Measurements from ENCODE around the gene CELF6.

Gene CELF6

GRCh38 chr15:72319985-72320671 is at the start of gene CELF6:
TSS of gene CELF6 (minus strand) at chr15:72320157. CDS start at chr15:72319874, 283 bp downstream.
- DNase-seq (ENCODE audit: low read depth, low spot score), result no peak
- no peak within 1 kb of the TSS for H3K27ac ChIP-seq

GRCh38 chr15:72368899-72369298 is 48.9 kb upstream of the CELF6 start:
- H3K27ac ChIP-seq, result no peak overlapping the region
- no peak for DNase-seq (ENCODE audit: low read depth, low spot score)

GRCh38 chr15:72368325-72368724 is 48.4 kb upstream of the CELF6 start:
- no peak for DNase-seq (ENCODE audit: low read depth, low spot score)
- no peak overlapping the region for H3K27ac ChIP-seq

- no peak overlapping the region for H3K27ac ChIP-seq
- DNase-seq (ENCODE audit: low read depth, low spot score), result no peak
These were observed 45.9 kb upstream of the CELF6 start for GRCh38 chr15:72365844-72366243.

GRCh38 chr15:72361176-72361575 is 41.2 kb upstream of the CELF6 start:
- no peak overlapping the region for H3K27ac ChIP-seq
- no peak for DNase-seq (ENCODE audit: low read depth, low spot score)

- H3K27ac ChIP-seq, result peak overlapping the region; percentile 74
- DNase-seq (ENCODE audit: low read depth, low spot score), result peak; percentile 86
These were observed 38.8 kb upstream of the CELF6 start for GRCh38 chr15:72358650-72359171.

- no peak for DNase-seq (ENCODE audit: low read depth, low spot score)
- H3K27ac ChIP-seq, result peak overlapping the region; percentile 74
These were observed 38.2 kb upstream of the CELF6 start for GRCh38 chr15:72358121-72358520.

- H3K27ac ChIP-seq, result no peak overlapping the region
- no peak for DNase-seq (ENCODE audit: low read depth, low spot score)
These were observed 34.5 kb upstream of the CELF6 start for GRCh38 chr15:72354496-72354895.

GRCh38 chr15:72353266-72353665 is 33.3 kb upstream of the CELF6 start:
- DNase-seq (ENCODE audit: low read depth, low spot score), result no peak
- no peak overlapping the region for H3K27ac ChIP-seq

GRCh38 chr15:72345806-72346205 is 25.8 kb upstream of the CELF6 start:
- no peak for DNase-seq (ENCODE audit: low read depth, low spot score)
- H3K27ac ChIP-seq, result no peak overlapping the region

GRCh38 chr15:72345280-72345679 is 25.3 kb upstream of the CELF6 start:
- DNase-seq (ENCODE audit: low read depth, low spot score), result no peak
- no peak overlapping the region for H3K27ac ChIP-seq

GRCh38 chr15:72344602-72345001 is 24.6 kb upstream of the CELF6 start:
- no peak overlapping the region for H3K27ac ChIP-seq
- DNase-seq (ENCODE audit: low read depth, low spot score), result no peak

- H3K27ac ChIP-seq, result no peak overlapping the region
- no peak for DNase-seq (ENCODE audit: low read depth, low spot score)
These were observed 22.4 kb upstream of the CELF6 start for GRCh38 chr15:72342385-72342784.

- no peak for DNase-seq (ENCODE audit: low read depth, low spot score)
- no peak overlapping the region for H3K27ac ChIP-seq
These were observed 21.4 kb upstream of the CELF6 start for GRCh38 chr15:72341361-72341760.

- peak overlapping the region; percentile 48 for H3K27ac ChIP-seq
These were observed 20.4 kb upstream of the CELF6 start for GRCh38 chr15:72340366-72340765.

GRCh38 chr15:72339777-72340177 is 19.8 kb upstream of the CELF6 start:
- H3K27ac ChIP-seq, result peak overlapping the region; percentile 48
- DNase-seq (ENCODE audit: low read depth, low spot score), result peak; percentile 48

More at GRCh38 chr15:72340366-72340765, 20.4 kb upstream of the CELF6 start:
- DNase-seq (ENCODE audit: low read depth, low spot score), result no peak

- no peak for DNase-seq (ENCODE audit: low read depth, low spot score)
- no peak overlapping the region for H3K27ac ChIP-seq
These were observed 18.8 kb upstream of the CELF6 start for GRCh38 chr15:72338617-72339321.

GRCh38 chr15:72338148-72338547 is 18.2 kb upstream of the CELF6 start:
- DNase-seq (ENCODE audit: low read depth, low spot score), result no peak
- no peak overlapping the region for H3K27ac ChIP-seq

- no peak for DNase-seq (ENCODE audit: low read depth, low spot score)
- no peak overlapping the region for H3K27ac ChIP-seq
These were observed 14.9 kb upstream of the CELF6 start for GRCh38 chr15:72334842-72335241.

- no peak for DNase-seq (ENCODE audit: low read depth, low spot score)
These were observed 11.1 kb upstream of the CELF6 start for GRCh38 chr15:72331021-72331420.

GRCh38 chr15:72323752-72324151 is 3.8 kb upstream of the CELF6 start:
- no peak overlapping the region for H3K27ac ChIP-seq
- DNase-seq (ENCODE audit: low read depth, low spot score), result no peak

More at GRCh38 chr15:72331021-72331420, 11.1 kb upstream of the CELF6 start:
- H3K27ac ChIP-seq, result no peak overlapping the region

All from epithelial cell of prostate (primary cell).